ENCODE results near the gene GSS.

GSS gene

DNA sequence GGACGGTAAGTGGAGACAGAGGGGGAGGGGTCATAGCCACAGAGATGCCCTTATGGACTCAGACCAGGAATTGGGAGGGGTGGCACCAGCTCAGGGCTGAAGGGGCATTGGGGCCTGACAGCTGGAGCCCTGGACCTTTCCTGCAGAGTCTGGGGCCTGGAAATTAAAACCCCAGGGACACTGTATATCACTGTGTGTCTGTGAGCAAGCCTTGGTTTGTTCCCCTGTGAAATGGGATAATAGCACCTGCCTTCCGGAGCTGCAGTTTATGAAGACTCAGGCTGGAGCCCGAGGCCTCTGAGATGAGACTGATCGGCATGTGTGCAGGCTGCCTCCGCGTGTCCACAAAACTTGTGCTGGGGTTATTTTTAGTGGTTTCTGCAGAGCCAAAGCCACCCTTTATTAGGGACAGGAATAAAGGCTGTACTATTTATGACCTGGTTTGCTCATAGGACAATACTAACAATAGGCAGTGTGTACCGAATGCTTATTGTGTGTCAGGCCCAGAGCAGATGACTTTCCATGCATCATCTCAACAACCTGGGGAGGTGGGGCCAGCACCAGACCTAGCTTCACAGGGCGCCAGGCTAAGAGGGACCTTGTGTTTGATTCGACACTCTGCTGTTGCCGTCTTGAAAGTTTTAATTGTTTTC is 22.6 kb upstream of the GSS start:
- DNase-seq (ENCODE audit: low read depth, low spot score), result no peak

DNA sequence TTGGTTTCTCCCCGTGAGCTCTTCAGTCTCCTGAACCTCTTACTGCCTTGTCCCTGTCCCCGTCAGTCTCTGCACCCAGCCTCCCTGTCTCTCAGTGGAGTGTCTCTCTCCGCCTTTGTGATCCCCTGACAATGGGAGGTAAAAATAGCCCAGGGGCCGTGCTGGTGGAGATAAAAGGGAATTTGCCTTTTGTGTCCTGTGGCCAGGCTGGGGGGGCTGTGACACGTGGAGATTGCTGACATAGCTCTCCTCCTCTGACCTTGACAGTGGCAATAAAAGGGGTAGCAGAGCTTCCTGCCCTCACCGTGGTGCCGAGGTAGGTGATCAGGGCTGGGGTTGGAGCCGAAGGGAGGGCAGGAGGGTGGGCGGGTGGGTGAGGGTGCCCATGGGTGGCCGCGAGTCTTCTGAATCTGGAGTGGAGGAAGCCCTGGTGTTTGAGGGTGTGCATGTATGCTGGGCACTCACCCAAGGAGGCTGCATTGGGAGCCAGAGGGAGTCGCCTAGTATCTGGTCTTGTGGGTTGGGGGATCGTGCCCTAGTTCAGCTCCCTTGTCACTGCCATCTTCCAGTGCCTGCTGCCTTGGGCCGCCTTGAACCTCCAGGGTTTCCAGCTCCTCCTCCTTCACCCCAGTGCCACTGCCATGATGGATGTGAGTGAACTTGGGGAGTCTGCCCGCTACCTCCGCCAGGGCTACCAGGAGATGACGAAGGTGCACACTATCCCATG is 21.9 kb upstream of the GSS start:
- DNase-seq (ENCODE audit: low read depth, low spot score), result no peak

DNA sequence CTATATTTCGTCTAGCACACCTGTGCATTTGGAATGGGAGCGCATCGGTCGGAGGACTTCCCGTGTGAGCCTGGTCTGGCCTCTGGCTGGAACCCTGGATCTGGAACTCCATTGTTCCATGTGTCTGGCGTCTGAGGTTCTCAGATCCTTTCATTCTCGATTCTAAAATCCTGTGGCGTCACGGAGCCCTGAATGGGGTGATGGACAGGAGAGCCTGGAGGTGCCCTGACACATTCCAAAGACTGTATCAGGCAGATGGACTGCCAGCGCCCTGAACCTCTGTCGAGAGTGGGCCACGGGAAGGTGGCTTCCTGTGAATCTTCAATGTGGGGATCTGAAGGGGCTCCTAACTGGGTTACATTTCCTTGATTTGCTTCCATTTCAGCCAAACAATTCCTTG is 20.7 kb upstream of the GSS start:
- no peak for DNase-seq (ENCODE audit: low read depth, low spot score)

DNA sequence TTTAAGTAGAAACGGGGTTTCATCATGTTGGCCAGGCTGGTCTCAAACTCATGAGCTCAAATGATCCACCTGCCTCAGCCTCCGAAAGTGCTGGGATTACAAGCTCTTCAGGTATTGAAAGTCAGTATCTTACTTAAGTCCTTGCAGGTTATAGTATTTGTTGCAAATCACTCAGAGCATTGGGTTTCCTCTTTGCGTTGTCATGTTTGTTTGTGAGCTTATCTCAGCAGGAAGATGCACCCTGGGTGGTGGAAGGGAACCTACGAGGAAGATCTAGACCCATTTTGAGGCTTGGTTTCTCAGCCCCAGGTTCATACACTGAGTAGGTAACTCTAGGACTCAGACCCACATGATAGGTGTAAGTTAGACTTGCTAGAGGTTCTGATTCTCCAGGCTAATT is 18.6 kb upstream of the GSS start:
- DNase-seq (ENCODE audit: low read depth, low spot score), result no peak

DNA sequence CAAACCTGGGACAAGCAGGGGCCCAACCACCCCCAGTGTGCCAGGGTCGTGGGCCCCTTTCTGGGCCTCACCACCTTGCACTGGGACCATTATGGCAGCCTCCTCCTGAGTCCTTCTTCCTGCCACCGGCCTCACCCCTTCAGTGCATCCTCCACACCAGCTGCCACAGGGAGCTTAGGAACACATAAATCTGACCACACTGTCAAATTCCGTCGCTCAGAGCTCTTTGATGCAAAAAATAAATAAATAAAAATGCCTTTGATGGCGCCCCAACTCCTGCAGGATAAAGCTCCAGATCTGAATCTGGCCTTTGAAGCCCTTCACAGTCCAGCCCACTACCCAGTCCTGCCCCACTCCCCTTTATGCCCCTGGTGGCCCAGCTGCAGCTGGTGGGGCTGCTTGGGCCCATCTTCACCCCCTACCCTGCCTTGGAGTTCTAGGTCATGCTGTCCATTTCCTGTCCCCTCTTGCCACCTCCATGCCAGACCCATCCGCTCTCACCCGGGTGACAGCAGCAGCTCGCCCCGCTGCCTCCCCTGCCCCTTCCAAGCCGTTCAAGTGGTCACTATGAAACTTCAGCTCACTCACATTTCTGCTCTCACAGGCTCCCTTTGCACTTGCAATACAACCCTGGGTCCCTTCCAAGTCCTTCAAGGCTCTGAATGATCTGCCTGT is 16.1 kb upstream of the GSS start:
- no peak for DNase-seq (ENCODE audit: low read depth, low spot score)

DNA sequence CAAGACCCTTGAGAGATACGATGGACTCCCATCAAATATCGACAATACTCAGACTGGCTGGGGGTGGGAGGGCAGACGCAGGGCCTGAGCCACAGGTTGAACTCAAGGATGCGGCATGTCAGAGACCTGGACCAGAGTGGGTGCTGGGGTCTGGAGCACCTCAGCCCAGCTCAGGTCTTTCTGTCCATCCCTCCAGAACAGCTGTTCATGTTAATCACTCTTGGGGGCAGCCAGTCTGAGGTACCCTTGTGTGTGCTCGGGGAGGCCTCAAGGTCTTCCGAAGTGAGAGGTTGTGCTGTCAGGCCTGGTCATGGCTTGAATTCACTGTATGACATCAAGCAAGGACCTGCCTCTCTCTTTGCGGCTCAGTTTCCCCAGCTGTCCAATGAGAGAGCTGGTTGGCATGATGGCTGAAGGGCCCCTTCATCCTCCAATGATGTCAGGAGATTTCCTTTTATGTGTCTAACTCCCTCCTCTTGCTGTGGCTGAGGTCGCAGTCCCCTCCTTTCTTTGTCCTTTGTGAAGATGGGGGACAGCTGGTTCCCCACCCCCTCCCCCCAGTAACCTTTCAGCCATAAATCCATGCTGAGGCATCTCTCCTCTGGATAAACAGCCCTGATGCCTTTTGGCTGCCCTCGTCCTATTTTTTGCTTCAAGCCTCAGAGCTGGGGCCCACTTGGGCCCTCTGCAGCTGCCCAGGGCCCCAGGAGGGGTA is 15.4 kb upstream of the GSS start:
- no peak for DNase-seq (ENCODE audit: low read depth, low spot score)

DNA sequence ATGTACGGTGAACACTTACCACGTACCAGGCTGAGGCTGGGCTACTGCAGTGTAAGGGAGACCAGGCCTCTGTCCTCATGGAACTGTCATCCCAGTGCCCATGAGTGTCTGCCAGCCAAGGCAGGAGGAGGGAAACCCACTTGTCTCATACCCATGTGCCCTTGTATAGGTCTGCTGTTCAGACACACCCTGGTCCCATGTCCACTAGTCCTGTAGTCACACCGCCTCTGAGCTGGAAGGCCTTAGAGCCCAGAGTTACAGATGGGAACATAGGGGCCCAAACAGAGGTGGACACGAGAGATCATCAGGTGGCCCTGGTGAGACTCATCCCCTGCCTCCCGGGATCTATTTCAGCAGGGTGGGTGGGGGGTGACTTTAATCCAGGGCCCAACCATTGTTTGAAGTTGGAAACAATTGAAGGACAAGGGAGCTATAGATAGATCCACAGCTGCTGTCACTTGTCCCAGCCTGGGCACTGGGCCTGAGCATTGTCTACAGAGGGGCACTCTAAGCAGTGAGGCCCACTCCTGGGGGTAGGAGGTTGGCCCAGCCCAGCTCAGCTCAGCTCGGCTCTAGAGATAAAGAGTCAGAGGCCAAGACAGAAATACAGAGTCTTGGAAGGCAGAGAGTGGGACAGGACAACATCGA is 14.7 kb upstream of the GSS start:
- no peak for DNase-seq (ENCODE audit: low read depth, low spot score)

DNA sequence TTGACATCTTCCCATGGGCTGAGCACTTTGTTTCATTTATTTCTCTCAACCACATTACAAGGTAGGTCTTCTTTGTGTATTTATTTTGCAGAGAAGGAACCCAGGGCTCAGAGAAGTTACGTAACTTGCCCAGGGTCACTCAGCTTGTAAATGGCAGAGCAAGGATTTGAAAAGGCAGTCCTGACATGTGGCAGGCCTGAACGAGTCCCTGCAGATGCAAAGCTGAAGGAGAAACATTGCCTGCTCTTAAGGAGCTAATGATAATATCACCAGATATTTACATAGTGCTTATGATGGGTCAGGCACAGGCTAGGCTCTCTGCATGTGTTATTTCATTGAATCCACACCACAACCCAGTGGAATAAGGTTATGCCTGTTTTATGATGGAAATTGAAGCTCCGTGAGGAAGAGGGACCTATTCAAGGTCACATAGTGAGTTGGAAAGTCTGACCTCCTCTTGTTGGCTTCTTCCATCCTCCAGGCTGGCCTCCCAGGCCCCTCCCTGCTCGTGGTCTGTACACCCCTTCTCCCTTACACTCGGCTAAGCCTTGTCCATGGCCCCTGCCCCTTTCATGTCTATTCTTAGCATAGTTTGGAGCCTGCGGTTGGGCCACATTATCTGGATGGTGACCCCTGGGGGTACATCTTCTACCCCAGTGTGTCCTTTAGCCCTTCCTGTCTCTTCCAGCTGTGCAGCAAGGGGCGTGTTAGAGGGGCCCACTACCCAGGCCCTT is 12.6 kb upstream of the GSS start:
- no peak for DNase-seq (ENCODE audit: low read depth, low spot score)

DNA sequence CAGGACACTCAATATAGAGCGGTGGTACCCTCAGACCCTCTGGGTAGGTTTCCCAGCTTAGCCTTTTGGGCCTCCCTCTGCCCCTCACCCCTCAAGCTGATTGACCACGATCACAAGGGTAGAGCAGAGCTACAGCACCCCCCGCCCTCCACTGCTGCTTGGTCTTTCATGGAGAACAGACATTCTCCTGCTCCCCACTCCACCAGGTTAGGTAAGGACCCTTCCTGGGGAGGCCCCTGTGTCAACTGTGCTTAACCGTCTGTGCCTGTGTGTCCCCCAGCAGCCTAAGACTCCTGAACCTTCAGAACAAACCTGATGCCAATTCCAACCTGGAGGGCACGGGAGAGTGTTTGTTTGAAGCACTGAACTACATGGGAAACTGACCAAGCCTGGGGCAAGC is 11.8 kb upstream of the GSS start:
- DNase-seq (ENCODE audit: low read depth, low spot score), result no peak

DNA sequence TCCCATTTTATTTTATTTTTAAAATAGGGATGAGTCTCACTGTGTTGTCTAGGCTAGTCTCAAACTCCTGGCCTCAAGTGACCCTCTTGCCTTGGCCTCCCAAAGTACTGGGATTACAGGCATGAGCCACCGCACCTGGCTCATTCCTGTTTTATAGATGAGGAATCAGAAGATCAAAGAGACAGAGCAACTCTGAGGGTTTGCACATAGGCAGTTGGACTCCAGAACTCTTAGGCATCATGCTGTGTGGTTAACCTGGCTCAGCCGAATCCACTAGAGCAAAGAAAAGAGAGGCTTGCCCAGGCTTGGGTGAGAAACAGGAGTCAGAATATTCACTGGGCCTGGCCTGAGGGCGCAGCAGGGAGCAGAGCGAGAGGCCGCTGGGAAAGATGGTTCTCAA is 9.4 kb upstream of the GSS start:
- DNase-seq (ENCODE audit: low read depth, low spot score), result no peak

DNA sequence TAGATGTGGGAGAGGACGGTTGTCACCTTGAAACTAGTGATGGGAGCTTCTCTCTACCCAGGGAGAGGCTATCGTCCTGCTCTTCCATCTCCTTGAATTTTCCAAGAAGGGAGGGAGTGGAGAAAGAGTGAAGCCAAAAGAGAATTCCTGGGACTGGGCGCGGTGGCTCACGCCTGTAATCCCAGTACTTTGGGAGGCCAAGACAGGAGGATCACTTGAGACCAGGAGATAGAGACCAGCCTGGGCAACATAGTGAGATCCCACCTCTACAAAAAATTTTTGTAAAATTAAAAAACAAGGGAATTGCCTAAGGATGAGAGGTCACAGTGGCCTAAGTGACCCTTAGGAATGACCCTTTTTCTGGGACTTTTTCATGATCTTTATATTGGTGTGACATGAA is 8.9 kb upstream of the GSS start:
- no peak for DNase-seq (ENCODE audit: low read depth, low spot score)

DNA sequence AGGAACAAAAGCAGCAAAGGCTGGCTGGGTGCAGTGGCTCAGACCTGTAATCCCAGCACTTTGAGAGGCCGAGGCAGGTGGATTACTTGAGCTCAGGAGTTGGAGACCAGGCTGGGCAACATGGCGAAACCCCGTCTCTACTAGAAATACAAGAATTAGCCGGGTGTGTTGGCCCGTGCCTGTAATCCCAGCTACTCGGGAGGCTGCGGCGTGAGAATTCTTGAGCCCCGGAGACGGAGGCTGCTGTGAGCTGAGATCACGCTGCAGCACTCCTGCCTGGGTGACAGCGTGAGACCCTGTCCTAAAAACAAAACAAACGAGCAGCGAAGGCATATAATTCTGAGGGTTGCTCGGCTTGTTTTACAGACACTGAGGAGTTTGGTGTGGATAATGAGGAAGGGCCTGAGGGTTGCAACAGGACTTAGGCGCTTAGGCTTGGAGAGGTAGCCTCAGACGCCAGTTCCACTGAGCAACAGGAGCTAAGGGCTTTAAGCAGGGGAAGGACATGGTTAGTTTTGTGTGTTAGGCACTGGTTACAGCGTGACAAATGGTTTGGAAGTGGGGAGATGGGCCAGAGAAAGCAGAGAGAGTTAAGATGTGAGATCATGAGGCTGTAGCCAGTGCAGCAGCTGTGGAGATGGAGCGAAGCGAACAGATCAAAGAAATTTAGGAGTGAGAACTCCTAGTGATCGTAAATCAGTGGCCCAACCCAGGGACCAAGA is 1.3 kb upstream of the GSS start:
- no peak for DNase-seq (ENCODE audit: low read depth, low spot score)

DNA sequence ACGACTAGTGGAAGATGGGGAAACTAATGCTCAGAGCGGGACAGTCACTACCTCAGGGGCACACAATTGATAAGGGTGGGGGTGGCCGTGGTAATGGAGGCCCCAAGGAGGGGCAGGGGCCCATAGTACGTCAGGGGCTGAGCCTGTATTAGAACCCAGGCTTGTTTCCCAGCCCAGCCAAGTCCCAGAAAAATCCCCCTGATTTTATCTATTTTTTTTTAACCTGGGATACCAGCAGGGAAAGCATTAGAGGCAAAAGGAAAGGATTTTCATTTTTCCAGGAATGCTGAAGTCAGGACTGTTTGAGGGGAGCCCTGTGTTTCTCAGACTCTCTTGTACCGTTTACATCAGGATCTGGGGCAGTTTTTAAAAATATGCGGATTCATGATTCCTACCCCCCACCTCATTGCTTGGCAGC is 444 bp upstream of the GSS start:
- no peak for DNase-seq (ENCODE audit: low read depth, low spot score)

DNA sequence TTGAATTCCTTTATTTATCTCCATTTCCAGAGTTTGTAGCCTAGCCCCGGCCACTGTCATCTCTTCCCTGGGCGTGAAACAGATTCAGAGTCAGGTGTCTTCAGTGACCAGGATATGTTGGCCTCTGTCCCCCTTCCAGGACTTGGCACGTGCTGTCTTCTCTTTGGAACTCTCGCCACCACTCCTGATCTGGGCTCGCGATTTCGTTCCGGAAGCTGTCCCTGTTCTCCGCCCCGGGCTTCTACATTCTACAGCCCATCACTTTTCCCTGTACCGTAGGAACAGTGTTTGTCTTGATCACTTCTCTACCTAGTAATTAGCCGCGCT is 739 bp downstream of the GSS start:
- no peak for DNase-seq (ENCODE audit: low read depth, low spot score)

DNA sequence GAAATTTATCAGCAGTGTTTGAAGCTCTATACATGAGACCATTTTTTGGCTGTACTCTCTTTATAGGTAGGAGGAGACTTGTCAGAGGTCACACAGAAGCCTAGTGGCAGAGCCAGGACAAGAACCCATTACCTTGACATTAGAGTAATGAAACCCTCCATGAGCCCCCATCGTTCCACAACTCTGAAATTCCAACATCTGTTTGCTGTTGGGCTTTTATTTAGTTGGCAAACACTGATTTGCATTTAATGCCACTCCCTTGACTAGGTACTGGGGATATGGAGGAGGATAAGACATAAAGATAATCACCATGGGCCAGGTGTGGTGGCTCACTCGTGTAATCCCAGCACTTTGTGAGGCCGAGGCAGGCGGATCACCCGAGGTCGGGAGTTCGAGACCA is 1.6 kb downstream of the GSS start:
- no peak for DNase-seq (ENCODE audit: low read depth, low spot score)

DNA sequence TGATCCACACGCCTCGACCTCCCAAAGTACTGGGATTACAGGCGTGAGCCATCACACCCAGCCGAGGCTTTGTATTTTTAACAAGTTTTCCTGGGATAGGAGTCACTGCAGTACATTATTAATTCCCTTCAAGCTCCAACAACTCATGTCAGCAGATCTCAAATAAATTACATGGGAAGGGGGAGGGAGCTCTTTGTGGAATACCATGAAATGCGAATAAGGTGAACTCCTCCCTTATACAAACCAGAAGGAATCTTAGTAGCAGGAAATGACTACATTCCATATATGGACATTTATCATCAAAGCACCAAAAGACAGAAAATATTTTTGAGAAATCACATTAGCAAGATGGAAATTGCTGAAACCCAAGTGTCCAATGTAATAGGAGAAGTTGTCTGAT is 2.9 kb downstream of the GSS start:
- DNase-seq (ENCODE audit: low read depth, low spot score), result no peak

DNA sequence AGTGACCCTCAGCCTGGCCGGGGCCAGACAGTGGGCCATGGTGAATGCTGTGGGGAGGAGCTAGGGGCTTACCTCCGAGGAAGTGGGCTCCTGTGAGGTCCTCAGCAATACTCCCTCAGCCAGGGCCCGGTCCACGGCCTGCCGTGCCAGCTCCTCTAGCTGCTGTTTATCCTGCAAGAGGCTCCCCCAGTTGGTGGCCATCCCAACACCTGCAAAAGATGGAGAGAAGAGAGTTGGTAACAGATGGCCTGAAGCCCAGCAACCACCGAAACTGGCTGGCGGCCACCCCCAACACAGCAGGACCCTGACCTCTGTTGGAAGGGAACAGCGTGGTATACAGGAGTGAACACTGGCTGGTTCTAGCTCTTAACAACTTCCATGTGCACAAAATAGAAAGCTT is 4.0 kb downstream of the GSS start:
- no peak for DNase-seq (ENCODE audit: low read depth, low spot score)

DNA sequence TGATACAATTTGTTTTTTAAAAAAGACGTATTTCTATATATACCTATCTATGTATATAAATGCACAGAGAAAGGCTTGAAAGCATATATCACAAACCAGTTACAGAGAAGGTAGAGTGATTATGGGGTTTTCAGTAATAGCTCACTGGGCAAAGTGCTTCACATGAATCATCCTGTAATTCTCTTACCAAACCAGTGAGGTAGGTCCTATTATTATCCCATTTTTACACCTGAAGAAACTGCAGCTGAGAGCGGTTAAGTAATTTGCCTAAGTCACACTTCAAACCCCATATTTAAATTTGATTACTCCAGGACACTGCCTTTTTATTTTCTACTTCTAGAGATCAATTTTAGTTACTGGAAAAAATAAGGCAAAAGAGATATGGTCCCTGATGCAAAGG is 4.4 kb downstream of the GSS start:
- no peak for DNase-seq (ENCODE audit: low read depth, low spot score)

DNA sequence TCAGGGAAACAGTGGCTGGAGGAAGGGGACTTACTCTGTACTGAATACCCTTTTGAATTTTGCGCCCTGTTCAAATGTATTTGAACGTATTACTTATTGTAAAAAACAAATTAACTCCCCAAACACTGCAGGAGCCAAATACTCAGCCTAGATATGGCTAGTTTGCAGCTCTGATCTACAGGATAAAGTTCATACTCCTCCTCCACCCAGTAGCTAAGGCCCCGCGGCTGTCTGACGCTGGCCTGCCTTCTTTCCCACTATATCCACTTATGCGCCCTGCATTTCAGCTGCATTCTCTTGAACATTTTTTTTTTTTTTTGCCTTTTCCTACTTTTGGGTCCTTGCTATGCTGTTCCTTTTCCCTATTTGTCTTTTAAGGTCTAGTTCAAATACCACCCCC is 6.5 kb downstream of the GSS start:
- no peak for DNase-seq (ENCODE audit: low read depth, low spot score)

DNA sequence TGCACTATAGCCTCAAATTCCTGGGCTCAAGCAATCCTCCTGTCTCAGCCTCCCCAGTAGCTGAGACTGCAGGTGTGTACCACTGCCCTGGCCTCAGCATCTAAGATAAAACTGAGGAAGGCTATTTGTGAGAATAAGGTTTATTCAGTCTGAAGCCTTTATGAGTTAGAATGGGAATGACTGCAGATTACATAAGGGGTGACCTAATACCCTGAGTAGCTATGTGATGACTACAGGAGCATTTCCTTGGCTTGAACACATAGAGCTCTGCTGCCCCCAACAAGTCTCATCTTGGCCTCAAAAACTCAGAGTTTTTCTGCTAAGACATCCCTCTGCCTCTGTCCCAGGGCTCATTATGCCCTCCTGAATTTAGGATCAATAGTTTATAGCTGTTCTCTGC is 7.6 kb downstream of the GSS start:
- no peak for DNase-seq (ENCODE audit: low read depth, low spot score)

DNA sequence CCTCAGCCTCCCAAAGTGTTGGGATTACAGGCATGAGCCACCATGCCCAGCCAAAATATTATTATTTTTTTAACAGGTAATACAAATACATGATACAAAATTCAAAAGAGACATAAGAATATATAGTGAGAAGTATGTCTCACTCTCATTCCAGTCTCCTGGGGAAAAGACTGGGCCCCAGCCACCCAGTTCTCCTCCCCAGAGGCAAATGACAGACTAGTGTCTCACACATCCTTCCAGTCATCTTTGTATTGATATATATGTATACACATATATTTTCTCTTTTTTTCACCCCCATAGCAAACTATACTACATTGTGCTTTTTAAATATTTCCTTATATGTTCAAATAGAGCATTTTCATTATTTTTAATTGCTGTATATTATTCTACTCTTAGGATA is 8.3 kb downstream of the GSS start:
- DNase-seq (ENCODE audit: low read depth, low spot score), result no peak
